HepG2 (cell line): ENCODE data around the gene KRTAP1-4. TPM values are rescaled to one million over a fixed set of nuclear protein-coding genes. Genes with fewer than 3 reads are reported as not detected.

ENCODE experiments used
- ATAC-seq: fragments of 200-7000 bp; cut with Tn5 transposase; 3 replicates; pipeline ENCODE4 v1.9.1; 2020; ENCODE audit warnings: mild to moderate bottlenecking, moderate library complexity
- BruUV-seq: library from RNA; stranded (reverse); fragments of 400-500 nt; replicated peaks from 2 replicates; lab custom pipeline; 2021; lab: Mats Ljungman, UMichigan
- CTCF ChIA-PET: fragments of 300-600 bp; formaldehyde crosslinking; extraction: SDS; loops from one replicate; lab custom pipeline; 2021; ENCODE audit warnings: low total read pairs, inconsistent platforms, low intra/inter-chr PET ratio; lab: Yijun Ruan, JAX
- POLR2A ChIA-PET: fragments of 350-600 bp; sonication (Branson Sonifier 250); formaldehyde crosslinking; loops from one replicate; lab custom pipeline; 2020; ENCODE audit warnings: antibody characterized with exemption, inconsistent platforms; lab: Yijun Ruan, JAX
- DNase-seq: peaks from one replicate; pipeline ENCODE4 v3.0.0-alpha.2; 2015; ENCODE audit warnings: low spot score
- FAIRE-seq: peaks from 3 replicates; lab custom pipeline; 2011; peaks lifted over from hg19 to GRCh38; lab: Jason Lieb, UNC
- H2AFZ ChIP-seq: one replicate; pipeline ENCODE4 v1.6.1; 2011; ENCODE audit warnings: low read length, inconsistent platforms
- H3K27ac ChIP-seq: fragments of 300-600 bp; 3 replicates; pipeline ENCODE4 v1.8.0; 2011; ENCODE audit warnings: mixed run types, mild to moderate bottlenecking, mixed read lengths, low read length, inconsistent platforms; ENCODE audit not compliant: insufficient read depth; ENCODE audit errors: extremely low read length
- H3K27me3 ChIP-seq, 2 experiments: fragments of 200-600 bp in 1 of 2; 2 replicates in 1 of 2; 3 replicates in 1 of 2; pipeline versions ENCODE4 v1.6.0 to v1.8.0; 2011; ENCODE audit warnings: low read length in 2 of 2, mild to moderate bottlenecking in 2 of 2, moderate library complexity in 2 of 2, inconsistent platforms in 1 of 2; ENCODE audit not compliant: insufficient read depth in 2 of 2, control insufficient read depth in 1 of 2
- H3K36me3 ChIP-seq, 2 experiments: fragments of 200-600 bp in 1 of 2; replicated peaks in 1 of 2; 2 replicates in 1 of 2; 3 replicates in 1 of 2; pipeline versions ENCODE4 v1.5.1 to v1.8.0; 2011; ENCODE audit warnings: low read length in 2 of 2, inconsistent platforms in 1 of 2; ENCODE audit not compliant: insufficient read depth in 2 of 2, control insufficient read depth in 1 of 2
- H3K4me1 ChIP-seq: 2 replicates; pipeline ENCODE4 v1.5.1; 2012; ENCODE audit warnings: low read length, inconsistent platforms; ENCODE audit not compliant: insufficient read depth
- H3K4me2 ChIP-seq: 2 replicates; pipeline ENCODE4 v1.6.0; 2011; ENCODE audit warnings: low read depth, low read length, inconsistent platforms
- H3K4me3 ChIP-seq, 3 experiments: fragments of 200-600 bp in 1 of 3; sonication (generic), shearing (Covaris generic) in 1 of 3; replicated peaks in 1 of 3; 2 replicates each; pipeline ENCODE4 v1.5.1; 2011 to 2016; ENCODE audit warnings: low read length in 3 of 3, inconsistent platforms in 2 of 3, low read depth in 2 of 3, mild to moderate bottlenecking in 2 of 3, control low read depth in 1 of 3, mixed read lengths in 1 of 3; ENCODE audit not compliant: insufficient read depth in 1 of 3
- H3K79me2 ChIP-seq: one replicate; pipeline ENCODE4 v1.6.1; 2011; ENCODE audit warnings: low read length, inconsistent platforms; ENCODE audit not compliant: insufficient read depth
- H3K9ac ChIP-seq: 2 replicates; pipeline ENCODE4 v1.6.0; 2011; ENCODE audit warnings: mild to moderate bottlenecking, low read depth, low read length, inconsistent platforms; ENCODE audit not compliant: insufficient read depth
- H3K9me3 ChIP-seq: 2 replicates; pipeline ENCODE4 v1.5.1; 2012; ENCODE audit warnings: mild to moderate bottlenecking, low read length
- H4K20me1 ChIP-seq: 2 replicates; pipeline ENCODE4 v1.6.0; 2011; ENCODE audit warnings: inconsistent platforms, mild to moderate bottlenecking, low read length, moderate library complexity; ENCODE audit not compliant: insufficient read depth
- CHCHD3 ChIP-seq: sonication (generic); formaldehyde crosslinking; IDR thresholded peaks from 2 replicates; pipeline ENCODE4 v1.8.0; 2022; ENCODE audit warnings: mild to moderate bottlenecking, missing genetic modification reagents, moderate library complexity
- SP1 ChIP-seq, 2 experiments: fragments of 450-650 bp in 1 of 2; sonication (generic) in 1 of 2; formaldehyde crosslinking in 1 of 2; IDR thresholded peaks; 2 replicates each; pipeline versions ENCODE4 v1.4.0 to v1.6.1; 2016 to 2020; ENCODE audit warnings: missing genetic modification reagents in 1 of 2
- ZNF329 ChIP-seq: sonication (generic); formaldehyde crosslinking; IDR thresholded peaks from 2 replicates; pipeline ENCODE4 v1.9.0; 2021; ENCODE audit warnings: low read depth, mild to moderate bottlenecking, missing genetic modification reagents
- ZNF496 ChIP-seq: sonication (generic); formaldehyde crosslinking; IDR thresholded peaks from 2 replicates; pipeline ENCODE4 v1.8.1; 2023; ENCODE audit warnings: mild to moderate bottlenecking, moderate library complexity, missing genetic modification reagents; ENCODE audit not compliant: insufficient replicate concordance
- WGBS: methylation state at CpG from one replicate; pipeline ENCODE4 v1.1.6; 2017; ENCODE audit warnings: low lambda C conversion rate; 5-methylcytosine and 5-hydroxymethylcytosine counted together
- in situ Hi-C: cut with HindIII; loops from 2 replicates; pipeline ENCODE4 v1.10.0; 2017; ENCODE audit warnings: low pct_unique_long_range_greater_than_20kb; ENCODE audit not compliant: extremely low pct_ligation_motif_present
- intact Hi-C: fragments of 100-400 bp; cut with micrococcal nuclease; formaldehyde crosslinking; loops from one replicate; pipeline ENCODE4 v1.10.0; 2022; ENCODE audit not compliant: unreplicated experiment
- polyA plus RNA-seq, 8 experiments: library from polyadenylated mRNA; depleted of rRNA in 3 of 8; stranded (reverse) in 7 of 8; unstranded in 1 of 8; fragments of >200 nt; fragmentation: Illumina TruSeq in 4 of 8; extraction: Trizol in 4 of 8; gene quantifications; 2 replicates each; pipeline versions ENCODE4 v1.2.1 to v1.2.3, GENCODE V29; 2011 to 2016; ENCODE audit warnings: low read depth in 4 of 8, missing spikeins in 1 of 8, mixed read lengths in 1 of 8; ENCODE audit not compliant: insufficient read depth in 1 of 8
- total RNA-seq, 5 experiments: library from RNA; depleted of rRNA; stranded (reverse); fragments of >200 nt; fragmentation: Illumina TruSeq; extraction: Trizol; gene quantifications; 2 replicates each; pipeline ENCODE4 v1.2.3, GENCODE V29; 2016; ENCODE audit warnings: low read depth in 1 of 5
- TF ChIP-seq, protein P1 (sequence below): sonication (generic); formaldehyde crosslinking; IDR thresholded peaks from 2 replicates; pipeline ENCODE4 v1.5.0; 2020; ENCODE audit warnings: mild to moderate bottlenecking, missing genetic modification reagents
- TF ChIP-seq, protein P2 (sequence below): IDR thresholded peaks from 2 replicates; pipeline ENCODE4 v1.6.1; 2016; ENCODE audit warnings: missing genetic modification reagents, missing compliant biosample characterization

The KRTAP1-4 gene
- total and polyA plus RNA-seq, 2 of the 13 experiments (the other 11 are each of a cell fraction or from before 2014, with no cell fraction given): not detected

DNA sequence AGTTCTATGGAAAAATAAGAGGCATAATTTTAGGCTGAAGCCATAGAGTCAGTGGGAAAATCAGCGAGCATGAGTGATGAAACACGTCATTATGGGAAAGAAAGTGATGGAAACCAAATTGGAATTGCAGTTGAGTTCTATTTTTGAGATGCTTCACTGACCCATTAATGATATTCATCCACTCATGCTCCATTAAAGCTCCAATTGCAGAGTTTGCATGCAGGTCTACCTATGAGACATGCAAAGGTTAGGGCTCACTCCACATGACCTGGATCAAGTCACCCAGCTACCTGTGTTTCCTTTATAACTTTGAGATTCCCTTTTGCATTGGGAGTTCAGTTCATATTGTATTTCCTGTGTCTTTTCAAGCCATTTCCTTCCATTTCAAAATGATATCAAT, 43.7 kb upstream of the KRTAP1-4 start:
- Histone ChIP-seq H4K20me1 (no peaks in the 10 kb centered on the region), H3K27me3 (peaks cover 0 to 5% of the 10 kb centered on the region in 2 experiments; a peak in 1 of 5 replicates), H3K36me3 (no peaks in the 10 kb centered on the region), H3K9ac (no peak overlapping the region), H3K79me2 (no peaks in the 10 kb centered on the region), H3K4me3 (no peak overlapping the region), H3K9me3 (no peaks in the 10 kb centered on the region), H2AFZ (no peak overlapping the region), H3K4me1 (no peaks in the 10 kb centered on the region), H3K4me2 (no peak overlapping the region), H3K27ac (no peak overlapping the region)
- intact Hi-C loops (no loop called here), in situ Hi-C loops (no loop called here)
- no peak for ATAC-seq
- ChIA-PET POLR2A (no interaction called here), CTCF (no interaction called here)
- BruUV-seq: no TSS peak
- 73% methylated on average over 2 of the region's 2 CpGs for WGBS
- FAIRE-seq: no peak
- TF ChIP-seq, protein P1, sequence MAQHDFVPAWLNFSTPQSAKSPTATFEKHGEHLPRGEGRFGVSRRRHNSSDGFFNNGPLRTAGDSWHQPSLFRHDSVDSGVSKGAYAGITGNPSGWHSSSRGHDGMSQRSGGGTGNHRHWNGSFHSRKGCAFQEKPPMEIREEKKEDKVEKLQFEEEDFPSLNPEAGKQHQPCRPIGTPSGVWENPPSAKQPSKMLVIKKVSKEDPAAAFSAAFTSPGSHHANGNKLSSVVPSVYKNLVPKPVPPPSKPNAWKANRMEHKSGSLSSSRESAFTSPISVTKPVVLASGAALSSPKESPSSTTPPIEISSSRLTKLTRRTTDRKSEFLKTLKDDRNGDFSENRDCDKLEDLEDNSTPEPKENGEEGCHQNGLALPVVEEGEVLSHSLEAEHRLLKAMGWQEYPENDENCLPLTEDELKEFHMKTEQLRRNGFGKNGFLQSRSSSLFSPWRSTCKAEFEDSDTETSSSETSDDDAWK (CRISPR knock-in tag): no peak
- TF ChIP-seq ZNF496 (CRISPR knock-in tag) (no peak), ZNF329 (CRISPR knock-in tag) (no peak), CHCHD3 (CRISPR knock-in tag) (no peak), SP1 (IDR thresholded peaks at IDR 0.05) (no peak), SP1 (CRISPR knock-in tag; IDR thresholded peaks at IDR 0.05) (no peak)
- TF ChIP-seq, protein P2, sequence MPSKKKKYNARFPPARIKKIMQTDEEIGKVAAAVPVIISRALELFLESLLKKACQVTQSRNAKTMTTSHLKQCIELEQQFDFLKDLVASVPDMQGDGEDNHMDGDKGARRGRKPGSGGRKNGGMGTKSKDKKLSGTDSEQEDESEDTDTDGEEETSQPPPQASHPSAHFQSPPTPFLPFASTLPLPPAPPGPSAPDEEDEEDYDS (CRISPR knock-in tag): no peak
- DNase-seq: no peak
